Muscle layer of duodenum (tissue), 2 donors: Measurements from ENCODE around the gene ACTL6A.

Experiments
- H3K27ac ChIP-seq: one replicate; pipeline ENCODE4 v1.7.0; 2013; ENCODE audit warnings: mild to moderate bottlenecking, low read length
- H3K27me3 ChIP-seq: one replicate; pipeline ENCODE4 v1.7.0; 2013; ENCODE audit warnings: low read depth, mild to moderate bottlenecking, control low read depth, low read length
- H3K36me3 ChIP-seq, 2 donors: one replicate each; pipeline ENCODE4 v1.7.0; 2013; ENCODE audit warnings: low read length in 2 of 2, control low read depth in 1 of 2, mild to moderate bottlenecking in 1 of 2; ENCODE audit not compliant: insufficient read depth in 2 of 2, control insufficient read depth in 1 of 2
- H3K4me1 ChIP-seq, 2 donors: one replicate each; pipeline ENCODE4 v1.7.0; 2013; ENCODE audit warnings: low read length in 2 of 2, mild to moderate bottlenecking in 2 of 2, control low read depth in 1 of 2, moderate library complexity in 1 of 2; ENCODE audit not compliant: insufficient read depth in 2 of 2, control insufficient read depth in 1 of 2
- H3K4me3 ChIP-seq, 2 donors: one replicate each; pipeline ENCODE4 v1.7.0; 2013; ENCODE audit warnings: low read length in 2 of 2, low read depth in 1 of 2, mild to moderate bottlenecking in 1 of 2
- H3K9me3 ChIP-seq, 2 donors: one replicate each; pipeline ENCODE4 v1.7.0; 2013; ENCODE audit warnings: low read length in 2 of 2, control low read depth in 1 of 2, mild to moderate bottlenecking in 1 of 2; ENCODE audit not compliant: control insufficient read depth in 1 of 2
- donor health status: healthy.

ACTL6A gene

GRCh38 chr3:179591313-179591712 is 28.6 kb downstream of the ACTL6A start:
- H3K9me3 ChIP-seq: no peaks in the 10 kb centered on the region
- no peak overlapping the region for H3K27ac ChIP-seq
- no peak overlapping the region for H3K4me3 ChIP-seq
- peaks cover 64 to 84% of the 10 kb centered on the region in 2 donors for H3K36me3 ChIP-seq
- peaks cover 0 to 4% of the 10 kb centered on the region in 2 donors for H3K4me1 ChIP-seq
- H3K27me3 ChIP-seq: no peaks in the 10 kb centered on the region

DNA sequence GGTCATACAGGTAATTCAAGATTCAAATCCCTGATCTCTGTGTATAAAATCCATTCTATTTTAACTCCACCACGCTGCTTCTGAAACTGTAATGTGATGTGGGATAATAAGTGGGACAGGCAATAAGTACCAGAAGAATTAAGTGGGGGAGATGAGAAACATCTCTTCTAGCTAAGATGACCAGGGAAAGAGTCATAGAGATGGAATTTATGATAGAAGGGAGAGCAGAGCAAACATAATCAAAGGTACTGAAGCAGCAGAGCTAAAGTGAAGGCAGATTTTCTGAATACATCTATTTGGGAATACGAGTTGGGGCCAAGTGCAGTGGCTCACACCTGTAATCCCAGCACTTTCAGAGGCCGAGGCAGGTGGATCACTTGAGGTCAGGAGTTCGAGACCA is 36.8 kb downstream of the ACTL6A start:
- Histone ChIP-seq H3K27ac (no peak overlapping the region), H3K4me3 (no peak overlapping the region), H3K27me3 (no peaks in the 10 kb centered on the region), H3K36me3 (peaks cover 43 to 72% of the 10 kb centered on the region in 2 donors), H3K4me1 (peaks cover 0 to 14% of the 10 kb centered on the region in 2 donors), H3K9me3 (no peaks in the 10 kb centered on the region)

DNA sequence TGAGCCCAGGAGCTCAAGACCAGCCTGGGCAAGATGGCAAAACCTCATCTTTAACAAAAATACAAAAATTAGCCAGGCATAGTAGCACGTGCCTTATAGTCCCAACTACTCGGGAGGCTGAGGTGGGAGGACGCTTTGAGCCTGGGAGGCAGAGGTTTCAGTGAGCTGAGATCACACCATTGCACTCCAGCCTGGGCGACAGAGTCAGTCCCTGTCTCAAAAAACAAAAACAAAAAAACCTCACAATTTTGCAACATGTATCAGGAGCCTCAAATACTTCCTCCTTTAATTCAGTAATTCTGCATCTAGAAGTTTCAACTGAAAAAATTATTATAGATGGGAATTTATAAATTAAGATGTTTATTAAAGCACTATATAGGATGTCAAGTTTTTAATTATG is 40.6 kb downstream of the ACTL6A start:
- Histone ChIP-seq H3K27me3 (no peaks in the 10 kb centered on the region), H3K4me1 (peaks cover 0 to 29% of the 10 kb centered on the region in 2 donors), H3K36me3 (peaks cover 21 to 38% of the 10 kb centered on the region in 2 donors), H3K27ac (no peak overlapping the region), H3K9me3 (no peaks in the 10 kb centered on the region), H3K4me3 (peak overlapping the region in 1 of 2 donors; percentile 99)

- Histone ChIP-seq H3K27me3 (no peaks in the 10 kb centered on the region), H3K4me1 (peaks cover 0 to 29% of the 10 kb centered on the region in 2 donors), H3K27ac (peak overlapping the region; percentile 98), H3K4me3 (peak overlapping the region; percentile 99), H3K36me3 (peaks cover 17 to 38% of the 10 kb centered on the region in 2 donors), H3K9me3 (no peaks in the 10 kb centered on the region)
Measured at GRCh38 chr3:179603831-179604230, 41.1 kb downstream of the ACTL6A start.

- Histone ChIP-seq H3K9me3 (no peaks in the 10 kb centered on the region), H3K36me3 (peaks cover 13 to 36% of the 10 kb centered on the region in 2 donors), H3K27me3 (no peaks in the 10 kb centered on the region), H3K4me3 (peak within 1 kb of the TSS; percentile 99), H3K27ac (peak within 1 kb of the TSS; percentile 98), H3K4me1 (peaks cover 0 to 33% of the 10 kb centered on the region in 2 donors)
Measured at GRCh38 chr3:179604321-179605078, 41.8 kb downstream of the ACTL6A start, which contains the start of the genes MRPL47 and NDUFB5. Gene MRPL47, minus strand, starts transcription at chr3:179604638. Its CDS starts 14 bp downstream, at chr3:179604624. Gene NDUFB5, plus strand, starts transcription at chr3:179604794. Its CDS starts 22 bp downstream, at chr3:179604816.

- Histone ChIP-seq H3K27ac (no peak overlapping the region), H3K36me3 (peaks cover 0 to 25% of the 10 kb centered on the region in 2 donors), H3K9me3 (no peaks in the 10 kb centered on the region), H3K27me3 (no peaks in the 10 kb centered on the region), H3K4me1 (peaks cover 0 to 34% of the 10 kb centered on the region in 2 donors), H3K4me3 (no peak overlapping the region)
Measured at GRCh38 chr3:179606534-179607085, 43.9 kb downstream of the ACTL6A start.

DNA sequence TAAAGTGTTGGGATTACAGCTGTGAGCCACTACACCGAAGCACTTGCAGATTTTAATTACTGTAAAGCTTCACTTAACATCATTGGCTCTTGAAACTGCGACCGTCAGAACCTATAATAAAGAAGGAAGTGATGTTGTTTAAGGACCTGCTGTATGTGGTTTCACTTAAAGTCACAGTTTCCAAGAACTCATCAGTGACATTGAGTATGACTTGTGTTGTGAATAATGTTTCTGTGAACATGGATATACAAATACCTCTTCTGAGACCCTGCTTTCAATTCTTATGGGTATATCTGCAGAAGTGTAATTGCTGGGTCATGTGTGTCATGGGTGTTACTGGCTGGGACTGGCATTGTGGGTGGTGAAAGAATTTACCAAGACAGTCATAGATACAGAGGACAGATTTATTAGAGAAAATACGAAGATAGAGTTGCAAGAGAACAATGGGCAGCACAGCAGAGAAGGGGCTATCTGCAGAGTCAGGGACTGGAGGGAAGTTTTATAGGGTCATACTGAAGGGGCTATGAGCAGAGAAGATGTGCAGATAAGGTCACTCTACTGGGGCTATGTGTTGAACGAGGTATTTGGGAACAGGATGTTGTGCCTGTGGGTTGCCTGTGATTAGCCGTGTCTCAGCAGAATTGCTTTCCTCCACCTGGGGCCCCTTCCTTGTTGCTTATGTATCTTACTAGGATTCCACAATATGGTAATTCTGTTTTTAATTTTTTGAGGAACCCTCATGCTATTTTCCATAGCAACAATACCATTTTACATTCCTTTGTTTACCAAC is 46.4 kb downstream of the ACTL6A start:
- no peaks in the 10 kb centered on the region for H3K9me3 ChIP-seq
- H3K4me3 ChIP-seq: no peak overlapping the region
- no peaks in the 10 kb centered on the region for H3K27me3 ChIP-seq
- H3K4me1 ChIP-seq: peaks cover 0 to 20% of the 10 kb centered on the region in 2 donors
- no peak overlapping the region for H3K27ac ChIP-seq
- H3K36me3 ChIP-seq: peaks cover 0 to 20% of the 10 kb centered on the region in 2 donors

DNA sequence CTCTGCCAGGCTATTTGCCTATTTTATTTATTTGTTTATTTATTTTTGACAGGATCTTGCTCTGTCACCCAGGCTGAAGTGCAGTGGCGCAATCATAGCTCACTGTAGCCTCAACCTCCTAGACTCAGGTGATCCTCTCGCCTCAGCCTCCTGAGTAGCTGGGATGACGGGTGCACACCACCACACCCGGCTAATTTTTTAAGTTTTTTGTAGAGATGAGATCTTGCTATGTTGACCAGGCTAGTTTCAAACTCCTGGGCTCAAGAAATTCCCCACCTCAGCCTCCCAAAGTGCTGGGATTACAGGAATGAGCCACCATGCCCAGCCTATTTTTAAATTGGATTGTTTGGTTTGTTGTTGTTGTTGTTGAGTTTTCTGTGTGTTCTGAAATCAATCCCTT is 47.3 kb downstream of the ACTL6A start:
- Histone ChIP-seq H3K27me3 (no peaks in the 10 kb centered on the region), H3K27ac (no peak overlapping the region), H3K4me3 (no peak overlapping the region), H3K4me1 (peaks cover 0 to 19% of the 10 kb centered on the region in 2 donors), H3K9me3 (no peaks in the 10 kb centered on the region), H3K36me3 (peaks cover 0 to 17% of the 10 kb centered on the region in 2 donors)

DNA sequence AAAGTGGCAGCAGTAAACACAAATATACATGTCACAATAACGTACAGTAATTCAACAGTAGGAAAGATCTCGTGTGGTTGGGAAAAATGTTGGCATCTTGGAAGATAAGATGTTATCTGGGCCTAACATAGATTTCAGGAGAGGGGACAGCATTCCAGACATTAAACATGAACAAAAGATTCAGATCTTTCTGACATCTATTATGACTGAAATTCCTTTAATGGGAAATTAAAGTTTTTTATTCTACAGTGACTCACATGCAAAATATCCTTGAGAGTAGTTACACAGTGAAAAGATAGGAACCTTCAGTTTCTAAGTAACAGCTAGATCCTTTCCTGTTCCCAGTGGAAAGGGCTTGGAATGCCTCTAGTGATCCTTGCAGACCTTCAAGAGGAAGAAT is 51.1 kb downstream of the ACTL6A start:
- Histone ChIP-seq H3K4me3 (no peak overlapping the region), H3K9me3 (no peaks in the 10 kb centered on the region), H3K27me3 (no peaks in the 10 kb centered on the region), H3K36me3 (peaks cover 5 to 31% of the 10 kb centered on the region in 2 donors), H3K27ac (no peak overlapping the region), H3K4me1 (peaks cover 0 to 5% of the 10 kb centered on the region in 2 donors)

GRCh38 chr3:179615458-179616173 is 52.9 kb downstream of the ACTL6A start:
- peaks cover 7 to 29% of the 10 kb centered on the region in 2 donors for H3K36me3 ChIP-seq
- no peak overlapping the region for H3K27ac ChIP-seq
- no peak overlapping the region for H3K4me3 ChIP-seq
- H3K4me1 ChIP-seq: no peaks in the 10 kb centered on the region
- no peaks in the 10 kb centered on the region for H3K9me3 ChIP-seq
- no peaks in the 10 kb centered on the region for H3K27me3 ChIP-seq
